Measurements from ENCODE around the gene LIAS.

DNA sequence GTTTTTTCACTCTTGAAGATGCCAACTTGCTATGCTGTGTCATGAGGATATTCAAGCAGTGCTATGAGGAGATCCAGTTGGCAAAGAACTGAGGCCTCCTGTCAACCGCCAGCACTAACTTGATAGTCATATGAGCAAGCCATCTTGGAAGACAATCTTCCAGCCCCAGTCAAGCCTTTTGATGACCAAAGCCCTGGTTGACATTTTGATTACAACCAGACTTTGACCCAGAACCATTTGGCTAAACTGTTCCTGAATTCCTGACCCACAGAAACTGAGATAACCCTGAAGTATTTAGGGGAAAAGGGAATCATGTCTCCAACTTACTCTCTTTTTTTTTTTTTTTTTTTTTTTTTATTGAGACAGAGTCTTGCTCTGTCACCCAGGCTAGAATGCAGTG is 35.5 kb downstream of the LIAS start:
- no peak for TF ChIP-seq CTCF (IDR thresholded peaks at IDR 0.05)
- TF ChIP-seq POLR2A (IDR thresholded peaks at IDR 0.05), result no peak
